Lower lobe of right lung (tissue), 2 donors: Measurements from ENCODE around the gene CLEC2D. TPM values are rescaled to one million over a fixed set of nuclear protein-coding genes. Genes with fewer than 3 reads are reported as not detected.
"Not testable (repeated sequence)": the region's sequence is repeated elsewhere in the genome, so short reads cannot be mapped to it uniquely, and the experiment has no call there.

Source experiments
- ATAC-seq, 2 donors: fragments of 200-7000 bp; cut with Tn5 transposase; one replicate each; pipeline ENCODE4 v1.9.1; 2020 to 2022; ENCODE audit warnings: mild to moderate bottlenecking in 2 of 2, moderate library complexity in 2 of 2
- DNase-seq: peaks from one replicate; pipeline ENCODE4 v3.0.0-alpha.2; 2020
- H3K27ac ChIP-seq: fragments of 200-600 bp; one replicate; pipeline ENCODE4 v1.8.0; 2022
- H3K27me3 ChIP-seq: fragments of 200-600 bp; one replicate; pipeline ENCODE4 v1.8.0; 2022; ENCODE audit warnings: low read depth
- H3K36me3 ChIP-seq: fragments of 200-600 bp; one replicate; pipeline ENCODE4 v1.8.0; 2022; ENCODE audit warnings: mild to moderate bottlenecking
- H3K4me1 ChIP-seq: fragments of 200-600 bp; one replicate; pipeline ENCODE4 v1.8.0; 2022
- H3K4me3 ChIP-seq: fragments of 200-600 bp; one replicate; pipeline ENCODE4 v1.8.0; 2022; ENCODE audit warnings: mild to moderate bottlenecking
- H3K9me3 ChIP-seq: fragments of 200-600 bp; one replicate; pipeline ENCODE4 v1.8.0; 2022
- CTCF ChIP-seq: fragments of 200-600 bp; IDR thresholded peaks from one replicate; pipeline ENCODE4 v1.8.0; 2022; ENCODE audit warnings: antibody characterized with exemption, mild to moderate bottlenecking
- intact Hi-C: fragments of 100-400 bp; cut with DNase I; formaldehyde crosslinking; loops from one replicate; pipeline ENCODE4 v1.11.0; 2022
- total RNA-seq: library from RNA; stranded (reverse); fragmentation: NEBNext Ultra II Directional; extraction: Animal tissue kit (Norgen Biotek cat#: 25700); gene quantifications from one replicate; pipeline ENCODE4 v1.2.1, GENCODE V29; 2021
- donor health status: DM: no; HTN: yes; CAD: no; lungs with severe emphysema.

The CLEC2D gene
- total RNA-seq, 1 donor from 2014 or later, result 13.9 TPM

- H3K27ac ChIP-seq, result no peak overlapping the region
- H3K36me3 ChIP-seq, result peaks cover 25% of the 10 kb centered on the region
Observed at GRCh38 chr12:9692909-9693308, 23.4 kb downstream of the CLEC2D start.

GRCh38 chr12:9694241-9694640 lies 24.7 kb downstream of the CLEC2D start:
- Histone ChIP-seq H3K4me3 (no peak overlapping the region), H3K27ac (no peak overlapping the region), H3K9me3 (no peaks in the 10 kb centered on the region), H3K36me3 (peaks cover 13% of the 10 kb centered on the region), H3K27me3 (no peaks in the 10 kb centered on the region), H3K4me1 (peaks cover 15% of the 10 kb centered on the region)
- intact Hi-C loops, result no loop called here
- no peak for ATAC-seq
- TF ChIP-seq CTCF, result no peak
- DNase-seq, result no peak

More at GRCh38 chr12:9692909-9693308, 23.4 kb downstream of the CLEC2D start:
- no peak for DNase-seq
- no peaks in the 10 kb centered on the region for H3K9me3 ChIP-seq
- ATAC-seq, result no peak
- intact Hi-C loops, result no loop called here
- H3K27me3 ChIP-seq, result no peaks in the 10 kb centered on the region
- H3K4me3 ChIP-seq, result no peak overlapping the region
- TF ChIP-seq CTCF, result no peak
- peaks cover 5% of the 10 kb centered on the region for H3K4me1 ChIP-seq

DNA sequence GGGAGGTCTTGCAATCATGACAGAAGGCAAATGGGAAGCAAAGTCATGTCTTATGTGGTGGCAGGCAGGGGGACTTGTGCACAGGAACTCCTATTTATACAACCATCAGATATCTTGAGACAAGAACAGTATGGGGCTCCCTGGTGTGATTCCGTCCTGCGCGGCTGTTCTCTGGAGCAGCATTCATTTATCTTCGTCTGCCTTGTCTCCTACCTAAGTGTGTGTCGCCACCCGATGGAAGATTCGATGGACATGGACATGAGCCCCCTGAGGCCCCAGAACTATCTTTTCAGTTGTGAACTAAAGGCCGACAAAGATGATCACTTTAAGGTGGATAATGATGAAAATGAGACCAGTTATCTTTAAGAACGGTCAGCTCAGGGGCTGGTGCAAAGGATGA lies 25.6 kb downstream of the CLEC2D start:
- Histone ChIP-seq H3K4me1 (peaks cover 24% of the 10 kb centered on the region), H3K36me3 (peaks cover 13% of the 10 kb centered on the region)
- H3K9me3 ChIP-seq, intact Hi-C loops, H3K27me3 ChIP-seq, DNase-seq, H3K27ac ChIP-seq, H3K4me3 ChIP-seq, ATAC-seq: not testable (repeated sequence)

- Histone ChIP-seq H3K4me1 (peaks cover 28% of the 10 kb centered on the region), H3K36me3 (peaks cover 13% of the 10 kb centered on the region)
- H3K27me3 ChIP-seq, H3K4me3 ChIP-seq, intact Hi-C loops, H3K27ac ChIP-seq, DNase-seq, ATAC-seq, H3K9me3 ChIP-seq: not testable (repeated sequence)
Observed at GRCh38 chr12:9695661-9696060, 26.1 kb downstream of the CLEC2D start.

- intact Hi-C loops, result no loop called here
- H3K27ac ChIP-seq, result no peak overlapping the region
- no peaks in the 10 kb centered on the region for H3K27me3 ChIP-seq
- no peak for ATAC-seq
- peaks cover 11% of the 10 kb centered on the region for H3K36me3 ChIP-seq
- TF ChIP-seq CTCF, result no peak
- H3K9me3 ChIP-seq, result no peaks in the 10 kb centered on the region
- no peak for DNase-seq
- H3K4me3 ChIP-seq, result no peak overlapping the region
- H3K4me1 ChIP-seq, result peaks cover 28% of the 10 kb centered on the region
Observed at GRCh38 chr12:9697619-9698018, 28.1 kb downstream of the CLEC2D start.

- TF ChIP-seq CTCF, result no peak
- no peak for ATAC-seq
- intact Hi-C loops, result no loop called here
Observed at GRCh38 chr12:9698681-9699080, 29.2 kb downstream of the CLEC2D start.

More at GRCh38 chr12:9698681-9699080, 29.2 kb downstream of the CLEC2D start:
- DNase-seq, result no peak
- H3K4me1 ChIP-seq, result peaks cover 28% of the 10 kb centered on the region
- H3K27me3 ChIP-seq, result no peaks in the 10 kb centered on the region
- H3K9me3 ChIP-seq, result no peaks in the 10 kb centered on the region
- H3K36me3 ChIP-seq, result peaks cover 5% of the 10 kb centered on the region
- H3K27ac ChIP-seq, result no peak overlapping the region
- H3K4me3 ChIP-seq, result no peak overlapping the region
